Endothelial cell of umbilical vein (primary cell): ENCODE results near the gene HOXD8. TPM values are rescaled to one million over a fixed set of nuclear protein-coding genes. Genes with fewer than 3 reads are reported as not detected.

Experiments
- BruUV-seq: library from RNA; stranded (reverse); fragments of 400-500 nt; replicated peaks from 2 replicates; lab custom pipeline; 2021; lab: Mats Ljungman, UMichigan
- CTCF ChIA-PET: fragments of 300-600, 350-600 bp; sonication (Branson Sonifier 250); formaldehyde crosslinking; loops from one replicate; lab custom pipeline; 2021; ENCODE audit warnings: antibody characterized with exemption, inconsistent platforms; lab: Charles Lee
- POLR2A ChIA-PET: fragments of 300-600, 350-600 bp; sonication (Branson Sonifier 250); formaldehyde crosslinking; loops from one replicate; lab custom pipeline; 2021; ENCODE audit warnings: antibody characterized with exemption, inconsistent platforms; lab: Charles Lee
- DNase-seq: peaks from one replicate; pipeline ENCODE4 v3.0.0-alpha.2; 2011; ENCODE audit warnings: low read depth, low spot score
- FAIRE-seq: peaks from 2 replicates; lab custom pipeline; 2011; peaks lifted over from hg19 to GRCh38; lab: Jason Lieb, UNC
- H2AFZ ChIP-seq: 2 replicates; pipeline ENCODE4 v1.6.0; 2012; ENCODE audit warnings: low read depth, low read length, control low read depth, inconsistent platforms
- H3K27ac ChIP-seq: 2 replicates; pipeline ENCODE4 v1.5.1; 2011; ENCODE audit warnings: low read depth, mild to moderate bottlenecking, control low read depth, low read length, moderate library complexity; ENCODE audit not compliant: insufficient read depth
- H3K27me3 ChIP-seq, 2 experiments: 2 replicates each; pipeline versions ENCODE4 v1.6.0 to v1.6.1; 2011; ENCODE audit warnings: low read length in 2 of 2, mixed read lengths in 1 of 2; ENCODE audit not compliant: control insufficient read depth in 2 of 2, insufficient read depth in 2 of 2
- H3K36me3 ChIP-seq, 2 experiments: 2 replicates in 1 of 2; 3 replicates in 1 of 2; pipeline ENCODE4 v1.5.1; 2011; ENCODE audit warnings: low read length in 2 of 2, mild to moderate bottlenecking in 1 of 2, moderate library complexity in 1 of 2; ENCODE audit not compliant: control insufficient read depth in 2 of 2, insufficient read depth in 2 of 2; ENCODE audit errors: extremely low read depth in 1 of 2
- H3K4me1 ChIP-seq: 3 replicates; pipeline ENCODE4 v1.5.1; 2011; ENCODE audit warnings: mild to moderate bottlenecking, low read length; ENCODE audit not compliant: control insufficient read depth, insufficient read depth; ENCODE audit errors: extremely low read depth
- H3K4me2 ChIP-seq: 2 replicates; pipeline ENCODE4 v1.6.1; 2011; ENCODE audit warnings: low read length, control low read depth, mixed read lengths; ENCODE audit not compliant: insufficient read depth
- H3K4me3 ChIP-seq, 3 experiments: fragments of 200-600 bp in 1 of 3; sonication (generic), shearing (Covaris generic) in 1 of 3; replicated peaks in 1 of 3; 2 replicates each; pipeline ENCODE4 v1.5.1; 2011 to 2016; ENCODE audit warnings: control low read depth in 3 of 3, low read length in 3 of 3, mild to moderate bottlenecking in 2 of 3, inconsistent platforms in 1 of 3, low read depth in 1 of 3, moderate library complexity in 1 of 3; ENCODE audit not compliant: insufficient read depth in 1 of 3
- H3K79me2 ChIP-seq: 2 replicates; pipeline ENCODE4 v1.6.0; 2012; ENCODE audit warnings: low read length, inconsistent platforms; ENCODE audit not compliant: control insufficient read depth, insufficient read depth
- H3K9ac ChIP-seq: replicated peaks from 2 replicates; pipeline ENCODE3; 2011; ENCODE audit warnings: low read length, control low read depth; ENCODE audit not compliant: insufficient read depth; ENCODE audit errors: extremely low read depth
- H3K9me1 ChIP-seq: replicated peaks from 3 replicates; pipeline ENCODE4 v1.6.0; 2011; ENCODE audit warnings: mild to moderate bottlenecking, low read length; ENCODE audit not compliant: control insufficient read depth, insufficient read depth; ENCODE audit errors: extremely low read depth
- H3K9me3 ChIP-seq: replicated peaks from 2 replicates; pipeline ENCODE4 v1.5.1; 2012; ENCODE audit warnings: low read length, inconsistent platforms; ENCODE audit not compliant: control insufficient read depth, insufficient read depth
- H4K20me1 ChIP-seq: replicated peaks from 2 replicates; pipeline ENCODE3; 2011; ENCODE audit warnings: mild to moderate bottlenecking, low read length; ENCODE audit not compliant: control insufficient read depth, insufficient read depth; ENCODE audit errors: extremely low read depth
- EZH2 ChIP-seq: IDR thresholded peaks from 2 replicates; pipeline ENCODE4 v1.6.1; 2012; ENCODE audit warnings: borderline replicate concordance, low read depth, mild to moderate bottlenecking, moderate library complexity, low read length, inconsistent platforms; ENCODE audit not compliant: severe bottlenecking
- FOS ChIP-seq: IDR thresholded peaks from 2 replicates; pipeline ENCODE4 v1.6.1; 2011; ENCODE audit warnings: mild to moderate bottlenecking, low read length, moderate library complexity, borderline replicate concordance; ENCODE audit not compliant: insufficient read depth
- GATA2 ChIP-seq: IDR thresholded peaks from 2 replicates; pipeline ENCODE4 v1.7.0; 2011; ENCODE audit warnings: low read depth, mild to moderate bottlenecking, moderate library complexity, mixed read lengths, low read length; ENCODE audit not compliant: insufficient read length, insufficient read depth
- JUN ChIP-seq: IDR thresholded peaks from 2 replicates; pipeline ENCODE4 v1.6.1; 2011; ENCODE audit warnings: borderline replicate concordance, low read depth; ENCODE audit not compliant: insufficient read length, insufficient read depth
- MYC ChIP-seq: IDR thresholded peaks from one replicate; pipeline ENCODE4 v1.6.1; 2011; ENCODE audit warnings: mild to moderate bottlenecking, low read depth, low read length
- POLR2A ChIP-seq: IDR thresholded peaks from 2 replicates; pipeline ENCODE4 v1.6.1; 2012; ENCODE audit warnings: low read depth, mild to moderate bottlenecking, control low read depth, low read length
- POLR2AphosphoS5 ChIP-seq: IDR thresholded peaks from 2 replicates; pipeline ENCODE4 v1.6.1; 2012; ENCODE audit warnings: low read depth, mild to moderate bottlenecking, control low read depth, low read length, moderate library complexity; ENCODE audit not compliant: insufficient read depth
- dilution Hi-C: fragments of 300-500 bp; cut with MboI; formaldehyde crosslinking; loops from one replicate; pipeline ENCODE4 v1.15.0; 2019; ENCODE audit warnings: low sequenced_read_pairs; ENCODE audit not compliant: extremely low pct_ligation_motif_present
- intact Hi-C: fragments of 100-400 bp; cut with micrococcal nuclease; formaldehyde crosslinking; loops from one replicate; pipeline ENCODE4 v1.10.0; 2022
- polyA plus RNA-seq, 4 experiments: library from polyadenylated mRNA; depleted of rRNA in 3 of 4; stranded (reverse) in 3 of 4; unstranded in 1 of 4; fragments of >200 nt; gene quantifications; 2 replicates each; pipeline versions ENCODE4 v1.2.1 to v1.2.3, GENCODE V29; 2011 to 2012; ENCODE audit warnings: missing spikeins in 1 of 4
- total RNA-seq: library from RNA; stranded (reverse); gene quantifications from 2 replicates; pipeline ENCODE4 v1.2.3, GENCODE V29; 2021
- TF ChIP-seq, protein P1 (sequence below): IDR thresholded peaks from 2 replicates; pipeline ENCODE4 v1.6.1; 2011; ENCODE audit not compliant: insufficient read depth, insufficient read length
- TF ChIP-seq, protein P2 (sequence below), 2 donors: IDR thresholded peaks; 1 replicate in 1 of 2; 2 replicates in 1 of 2; pipeline ENCODE4 v1.5.1; 2011; ENCODE audit warnings: low read length in 2 of 2, mild to moderate bottlenecking in 2 of 2, moderate library complexity in 2 of 2, control low read depth in 1 of 2, inconsistent platforms in 1 of 2, low read depth in 1 of 2; ENCODE audit not compliant: insufficient read depth in 1 of 2; ENCODE audit errors: extremely low read depth in 1 of 2

The HOXD8 gene
- total and polyA plus RNA-seq, 2 donors (not counting 3 experiments of a cell fraction or from before 2014, with no cell fraction given), result 6.4 to 15.6 TPM

DNA sequence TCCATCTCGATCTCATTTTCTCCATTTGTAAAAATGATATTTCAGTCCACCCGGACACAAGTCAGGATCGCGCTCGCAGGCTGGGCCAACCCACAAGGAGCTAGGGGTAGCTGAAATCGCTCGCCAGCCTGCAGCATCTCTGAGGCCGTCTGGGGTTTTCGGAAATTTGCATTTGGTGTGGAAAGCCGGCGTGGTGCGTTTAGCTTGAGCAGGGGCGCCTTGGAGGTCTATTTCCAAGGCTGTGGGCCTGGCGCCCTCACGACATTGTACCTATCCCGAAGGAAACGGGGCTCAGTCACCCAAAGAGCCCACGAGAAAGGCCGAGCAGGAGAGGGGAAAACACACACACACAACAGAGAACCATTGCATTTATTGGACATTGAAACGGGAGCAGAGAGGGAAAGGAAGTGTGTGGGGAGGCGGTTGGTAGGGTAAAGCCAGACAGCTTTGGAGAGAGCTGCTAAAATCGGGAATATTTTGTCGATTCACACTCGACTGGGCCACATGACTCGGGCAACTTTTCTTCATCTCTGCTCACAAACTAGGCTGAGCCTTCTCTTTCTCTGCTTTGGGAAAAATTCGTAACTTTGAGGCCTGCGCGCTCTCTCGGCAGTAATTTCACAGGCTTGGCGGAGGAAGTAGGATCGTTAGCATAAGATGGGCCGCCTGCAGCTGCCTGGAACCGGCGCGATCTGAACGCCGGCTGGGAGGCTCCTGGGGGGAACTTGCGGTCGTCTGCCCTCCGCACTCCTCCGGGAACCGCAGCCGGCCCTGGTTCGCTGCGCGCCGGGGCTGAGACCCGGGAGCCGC lies 1.1 kb upstream of the HOXD8 start:
- H3K4me1 ChIP-seq, result peaks cover 35% of the 10 kb centered on the region
- H3K9me3 ChIP-seq, result no peaks in the 10 kb centered on the region
- FAIRE-seq, result peak; percentile 74
- no TSS peak for BruUV-seq
- H3K4me2 ChIP-seq, result peak overlapping the region; percentile 42
- no peaks in the 10 kb centered on the region for H3K9me1 ChIP-seq
- ChIA-PET CTCF (interaction anchor here (0.6 to 10.1 kb wide), 18 partner anchors 8 to 1637 kb away, joined by 3 to 458 read pairs (median 19); no protein-coding TSS in a partner anchor), POLR2A (no interaction called here)
- no peaks in the 10 kb centered on the region for H3K36me3 ChIP-seq
- H3K27me3 ChIP-seq, result peaks cover 5% of the 10 kb centered on the region in 2 experiments
- DNase-seq, result peak; percentile 53
- H3K27ac ChIP-seq, result peak overlapping the region; percentile 23
- TF ChIP-seq, protein P1, sequence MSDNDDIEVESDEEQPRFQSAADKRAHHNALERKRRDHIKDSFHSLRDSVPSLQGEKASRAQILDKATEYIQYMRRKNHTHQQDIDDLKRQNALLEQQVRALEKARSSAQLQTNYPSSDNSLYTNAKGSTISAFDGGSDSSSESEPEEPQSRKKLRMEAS, result no peak
- TF ChIP-seq FOS (no peak), POLR2AphosphoS5 (no peak), EZH2 (no peak), GATA2 (no peak), JUN (no peak), POLR2A (no peak), MYC (no peak)
- TF ChIP-seq, protein P2, sequence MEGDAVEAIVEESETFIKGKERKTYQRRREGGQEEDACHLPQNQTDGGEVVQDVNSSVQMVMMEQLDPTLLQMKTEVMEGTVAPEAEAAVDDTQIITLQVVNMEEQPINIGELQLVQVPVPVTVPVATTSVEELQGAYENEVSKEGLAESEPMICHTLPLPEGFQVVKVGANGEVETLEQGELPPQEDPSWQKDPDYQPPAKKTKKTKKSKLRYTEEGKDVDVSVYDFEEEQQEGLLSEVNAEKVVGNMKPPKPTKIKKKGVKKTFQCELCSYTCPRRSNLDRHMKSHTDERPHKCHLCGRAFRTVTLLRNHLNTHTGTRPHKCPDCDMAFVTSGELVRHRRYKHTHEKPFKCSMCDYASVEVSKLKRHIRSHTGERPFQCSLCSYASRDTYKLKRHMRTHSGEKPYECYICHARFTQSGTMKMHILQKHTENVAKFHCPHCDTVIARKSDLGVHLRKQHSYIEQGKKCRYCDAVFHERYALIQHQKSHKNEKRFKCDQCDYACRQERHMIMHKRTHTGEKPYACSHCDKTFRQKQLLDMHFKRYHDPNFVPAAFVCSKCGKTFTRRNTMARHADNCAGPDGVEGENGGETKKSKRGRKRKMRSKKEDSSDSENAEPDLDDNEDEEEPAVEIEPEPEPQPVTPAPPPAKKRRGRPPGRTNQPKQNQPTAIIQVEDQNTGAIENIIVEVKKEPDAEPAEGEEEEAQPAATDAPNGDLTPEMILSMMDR (IDR thresholded peaks at IDR 0.05; ENCODE audit: extremely low read depth in 1 of 2, insufficient read depth in 1 of 2, low read depth in 1 of 2, low read length in 2 of 2), result no peak
- H3K4me3 ChIP-seq, result peak overlapping the region; percentile 2 to 56 (median 43)
- intact Hi-C loops (loop anchor here (5.0 kb wide), 2 partner anchors 929 to 1629 kb away; no protein-coding TSS in a partner anchor), dilution Hi-C loops (loop anchor here (25.0 kb wide), 1 partner anchor 509 kb away; no protein-coding TSS in a partner anchor)
- H3K79me2 ChIP-seq, result peaks cover 17% of the 10 kb centered on the region
- peak overlapping the region; percentile 85 for H2AFZ ChIP-seq
- peak overlapping the region; percentile 7 for H3K9ac ChIP-seq
- H4K20me1 ChIP-seq, result no peaks in the 10 kb centered on the region
